Stimulated activated CD4-positive, alpha-beta T cell treated with anti-CD3 and anti-CD28 coated beads, TNF-alpha, amount 100 ng/mL, for 24 hours (primary cell): ENCODE measurements around the gene LRRC8D.
"Not testable (repeated sequence)": the region's sequence is repeated elsewhere in the genome, so short reads cannot be mapped to it uniquely, and the experiment has no call there.

Source experiments
- DNase-seq, 3 experiments: peaks; one replicate each; pipeline ENCODE4 v3.0.0-alpha.2; 2020; ENCODE audit warnings: low read depth in 3 of 3

The LRRC8D gene

GRCh38 chr1:89820422-89821321, at the start of gene LRRC8D:
TSS of gene LRRC8D (plus strand) at chr1:89821032. CDS start at chr1:89933069, 112,037 bp downstream.
- peak; percentile 31 to 69 (median 57) for DNase-seq

- DNase-seq, result no peak
These were observed 48.8 kb upstream of the LRRC8D start for GRCh38 chr1:89771991-89772560.

GRCh38 chr1:89776104-89776503, 44.7 kb upstream of the LRRC8D start:
- not testable (repeated sequence) for DNase-seq

GRCh38 chr1:89777271-89777670, 43.6 kb upstream of the LRRC8D start:
- DNase-seq, result not testable (repeated sequence)

- peak in 1 of 3 experiments; percentile 32 for DNase-seq
These were observed 41.5 kb upstream of the LRRC8D start for GRCh38 chr1:89779151-89779940.

- DNase-seq, result peak in 1 of 3 experiments; percentile 22
These were observed 40.1 kb upstream of the LRRC8D start for GRCh38 chr1:89780721-89781120.

- DNase-seq, result peak; percentile 66 to 76 (median 73)
These were observed 39.2 kb upstream of the LRRC8D start for GRCh38 chr1:89781494-89782126.

- DNase-seq, result no peak
These were observed 34.1 kb upstream of the LRRC8D start for GRCh38 chr1:89786628-89787214.

- DNase-seq, result no peak
These were observed 30.2 kb upstream of the LRRC8D start for GRCh38 chr1:89790592-89790991.

GRCh38 chr1:89791064-89791726, 29.6 kb upstream of the LRRC8D start:
- no peak for DNase-seq

- no peak for DNase-seq
These were observed 26.4 kb upstream of the LRRC8D start for GRCh38 chr1:89794406-89794805.

GRCh38 chr1:89795571-89795970, 25.3 kb upstream of the LRRC8D start:
- DNase-seq, result not testable (repeated sequence)

- DNase-seq, result not testable (repeated sequence)
These were observed 23.0 kb upstream of the LRRC8D start for GRCh38 chr1:89797876-89798275.

- no peak for DNase-seq
These were observed 21.3 kb upstream of the LRRC8D start for GRCh38 chr1:89799495-89799894.

- DNase-seq, result no peak
These were observed 20.7 kb upstream of the LRRC8D start for GRCh38 chr1:89800022-89800655.

- no peak for DNase-seq
These were observed 20.1 kb upstream of the LRRC8D start for GRCh38 chr1:89800718-89801117.

GRCh38 chr1:89802051-89802450, 18.8 kb upstream of the LRRC8D start:
- DNase-seq, result no peak

- DNase-seq, result no peak
These were observed 18.0 kb upstream of the LRRC8D start for GRCh38 chr1:89802841-89803240.

- DNase-seq, result peak; percentile 76 to 82 (median 76)
These were observed 16.1 kb upstream of the LRRC8D start for GRCh38 chr1:89804642-89805237.

- DNase-seq, result no peak
These were observed 14.2 kb upstream of the LRRC8D start for GRCh38 chr1:89806616-89807015.
